Spinal cord (tissue), 10 donors: ENCODE measurements around the gene DRD4. TPM values are rescaled to one million over a fixed set of nuclear protein-coding genes. Genes with fewer than 3 reads are reported as not detected.

Experiments
- DNase-seq, 6 donors: peaks; one replicate each; pipeline versions ENCODE4 v3.0.0 to v3.0.0-alpha.2; 2013 to 2015; ENCODE audit warnings: low spot score in 6 of 6, low read depth in 4 of 6
- H3K27ac ChIP-seq: one replicate; pipeline ENCODE4 v1.5.1; 2013; ENCODE audit warnings: low read depth, low read length, control low read depth
- H3K27me3 ChIP-seq: one replicate; pipeline ENCODE4 v1.6.1; 2013; ENCODE audit warnings: low read length; ENCODE audit not compliant: control insufficient read depth, insufficient read depth
- H3K36me3 ChIP-seq: one replicate; pipeline ENCODE4 v1.6.1; 2013; ENCODE audit warnings: low read length; ENCODE audit not compliant: control insufficient read depth, insufficient read depth
- H3K4me1 ChIP-seq: one replicate; pipeline ENCODE4 v1.6.1; 2013; ENCODE audit warnings: low read length; ENCODE audit not compliant: control insufficient read depth, insufficient read depth
- H3K4me3 ChIP-seq: one replicate; pipeline ENCODE4 v1.5.1; 2013; ENCODE audit warnings: low read depth, low read length, control low read depth
- H3K9me3 ChIP-seq: one replicate; pipeline ENCODE4 v1.6.1; 2013; ENCODE audit warnings: low read length; ENCODE audit not compliant: control insufficient read depth, insufficient read depth
- WGBS: methylation state at CpG from one replicate; pipeline ENCODE4 v1.1.5; 2013; ENCODE audit warnings: missing lambda C conversion rate; ENCODE audit not compliant: insufficient coverage; 5-methylcytosine and 5-hydroxymethylcytosine counted together
- polyA plus RNA-seq, 2 donors: library from polyadenylated mRNA; unstranded; fragments of 120-200 nt; gene quantifications; one replicate each; pipeline ENCODE4 v1.2.1, GENCODE V29; 2013; ENCODE audit not compliant: insufficient read length in 2 of 2
- total RNA-seq, 2 donors: library from RNA; depleted of rRNA in 1 of 2; stranded (reverse); fragments of 120-200 nt in 1 of 2; fragments of >200 nt in 1 of 2; gene quantifications; one replicate each; pipeline versions ENCODE4 v1.2.3 to v1.2.4, GENCODE V29; 2013 to 2014
- donor health status: healthy.

Gene DRD4
- total and polyA plus RNA-seq, 4 donors, result 0.72 to 5.6 (median 5.4) TPM; not detected in 1

DNA sequence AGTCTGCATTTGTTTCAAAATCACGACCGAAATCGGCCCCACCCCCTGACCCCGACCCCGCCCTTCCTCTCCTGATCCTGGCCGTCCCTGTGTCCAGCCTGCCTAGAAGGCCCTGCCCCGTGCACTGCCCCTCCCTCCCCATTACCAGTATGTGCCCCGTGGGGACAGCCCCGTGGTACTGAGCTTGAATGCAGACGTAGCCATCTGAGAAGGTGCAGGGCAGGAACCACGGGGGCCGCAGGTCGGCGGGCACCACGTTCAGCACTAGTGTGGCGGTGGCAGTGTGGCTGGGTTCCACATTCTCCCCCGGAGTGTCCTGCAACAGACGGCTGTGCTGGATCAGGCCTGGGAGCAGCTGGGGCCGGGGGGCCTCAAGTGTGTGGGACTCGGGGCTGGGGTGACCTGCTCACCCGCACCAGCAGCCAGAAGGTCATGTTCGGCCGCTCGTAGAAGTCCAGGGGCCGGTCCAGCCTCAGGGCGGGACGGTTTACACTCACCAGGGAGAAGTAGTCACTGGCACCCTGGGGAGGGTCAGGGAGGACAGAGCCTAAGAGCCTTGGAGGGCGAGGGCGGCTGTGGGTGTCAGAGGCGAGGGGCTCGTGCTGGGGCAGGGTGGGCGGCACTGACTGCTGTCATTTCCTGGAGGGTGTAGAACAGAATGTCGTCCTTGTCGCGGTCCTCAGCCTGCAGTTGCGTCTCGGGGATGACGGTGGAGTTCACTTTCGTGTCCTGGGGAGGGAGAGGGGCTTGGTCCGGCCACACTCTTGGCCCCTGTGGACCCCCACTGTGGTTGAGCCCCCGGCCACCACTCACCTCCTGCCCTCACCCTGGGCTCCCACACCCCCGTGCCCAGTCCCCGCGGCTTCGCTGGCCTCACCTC, 15.9 kb upstream of the DRD4 start:
- WGBS, result 78% methylated on average over 42 of the region's 45 CpGs
- Histone ChIP-seq H3K36me3 (peaks cover 88% of the 10 kb centered on the region), H3K4me3 (no peak overlapping the region), H3K9me3 (no peaks in the 10 kb centered on the region), H3K27me3 (peaks cover 24% of the 10 kb centered on the region), H3K4me1 (peaks cover 11% of the 10 kb centered on the region), H3K27ac (no peak overlapping the region)
- DNase-seq, result no peak

DNA sequence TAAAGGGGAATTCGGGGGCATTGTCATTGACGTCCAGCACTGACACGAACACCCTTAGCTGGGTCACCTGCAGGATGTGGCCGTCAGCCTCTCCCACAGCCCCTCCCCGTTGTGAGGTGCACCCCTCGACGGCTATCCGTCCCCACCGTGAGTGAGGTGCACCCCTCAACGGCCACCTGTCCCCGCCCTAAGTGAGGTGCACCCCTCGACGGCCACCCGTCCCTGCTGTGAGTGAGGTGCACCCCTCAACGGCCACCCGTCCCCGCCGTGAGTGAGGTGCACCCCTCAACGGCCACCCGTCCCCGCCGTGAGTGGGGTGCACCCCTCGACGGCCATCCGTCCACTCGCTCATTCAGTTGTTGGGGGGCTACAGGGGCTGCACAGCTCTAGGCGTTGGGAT, 15.2 kb upstream of the DRD4 start:
- Histone ChIP-seq H3K36me3 (peaks cover 82% of the 10 kb centered on the region), H3K9me3 (no peaks in the 10 kb centered on the region), H3K27ac (no peak overlapping the region), H3K27me3 (peaks cover 30% of the 10 kb centered on the region), H3K4me1 (peaks cover 4% of the 10 kb centered on the region), H3K4me3 (no peak overlapping the region)
- WGBS, result 86% methylated on average over 20 of the region's 27 CpGs
- no peak for DNase-seq

DNA sequence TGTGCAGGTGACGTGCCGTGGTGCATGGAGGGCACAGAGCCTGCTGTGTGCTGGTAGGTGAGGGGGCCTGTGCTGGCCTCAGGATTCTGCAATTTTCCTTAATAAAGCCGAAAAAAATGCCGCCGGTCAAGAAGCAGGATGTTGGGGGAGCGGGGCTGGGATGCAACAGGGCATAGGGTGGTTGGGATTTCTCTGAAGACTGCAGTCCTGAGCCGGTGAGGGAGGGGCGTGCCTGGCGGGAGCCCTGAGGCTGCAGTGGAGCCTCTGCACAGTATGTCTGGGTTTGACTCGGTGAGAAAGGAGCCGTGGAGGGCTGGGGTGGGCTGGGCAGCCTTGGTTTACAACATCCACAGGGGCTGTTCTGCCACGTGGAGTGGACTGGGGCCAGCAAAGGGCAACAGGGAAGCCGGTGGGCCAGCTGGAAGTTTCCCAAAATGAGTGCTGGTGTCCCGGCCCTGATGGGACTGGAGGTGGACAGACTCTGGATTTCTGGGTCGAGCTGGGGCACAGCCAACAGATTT, 13.7 kb upstream of the DRD4 start:
- DNase-seq, result no peak
- H3K27ac ChIP-seq, result no peak overlapping the region
- peaks cover 72% of the 10 kb centered on the region for H3K36me3 ChIP-seq
- peaks cover 3% of the 10 kb centered on the region for H3K4me1 ChIP-seq
- 75% methylated on average over 15 of the region's 15 CpGs for WGBS
- no peaks in the 10 kb centered on the region for H3K9me3 ChIP-seq
- H3K4me3 ChIP-seq, result no peak overlapping the region
- H3K27me3 ChIP-seq, result peaks cover 41% of the 10 kb centered on the region

DNA sequence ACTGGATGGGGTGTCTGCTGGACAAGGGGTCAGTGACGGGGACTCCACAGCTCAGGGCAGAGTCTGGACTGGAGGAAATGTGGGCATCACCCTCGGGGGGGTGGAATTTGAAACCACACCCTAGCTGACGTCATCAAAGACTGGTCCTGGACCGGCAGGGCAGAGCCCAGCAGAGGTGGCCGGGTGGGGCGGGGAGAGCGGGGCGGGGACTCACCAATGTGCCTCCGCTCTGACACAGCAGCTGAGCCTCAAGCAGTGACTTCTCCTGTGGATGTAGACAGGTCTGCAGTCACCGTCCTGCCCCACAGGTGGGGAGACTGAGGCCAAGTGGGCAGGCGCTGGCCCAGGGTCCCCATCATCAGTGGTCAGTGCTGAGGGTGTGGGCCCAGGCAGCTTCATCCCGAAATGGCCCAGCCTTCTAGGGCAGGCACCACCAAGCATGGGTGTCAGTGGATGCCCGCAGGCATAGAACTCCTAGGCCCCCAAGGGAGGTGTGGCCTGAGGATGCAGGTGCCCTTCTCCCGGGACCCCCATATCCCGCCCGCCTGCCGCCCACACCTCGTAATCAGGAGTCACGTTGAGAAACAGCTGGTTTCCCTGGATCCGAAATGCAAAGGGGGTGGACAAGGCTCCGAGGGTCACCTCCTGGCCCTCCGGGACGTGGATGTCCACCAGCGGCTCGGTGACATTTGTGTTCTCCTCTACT, 12.9 kb upstream of the DRD4 start:
- Histone ChIP-seq H3K4me1 (peaks cover 3% of the 10 kb centered on the region), H3K27me3 (peaks cover 43% of the 10 kb centered on the region), H3K36me3 (peaks cover 65% of the 10 kb centered on the region), H3K4me3 (no peak overlapping the region), H3K27ac (no peak overlapping the region), H3K9me3 (no peaks in the 10 kb centered on the region)
- WGBS, result 84% methylated on average over 22 of the region's 25 CpGs
- no peak for DNase-seq

DNA sequence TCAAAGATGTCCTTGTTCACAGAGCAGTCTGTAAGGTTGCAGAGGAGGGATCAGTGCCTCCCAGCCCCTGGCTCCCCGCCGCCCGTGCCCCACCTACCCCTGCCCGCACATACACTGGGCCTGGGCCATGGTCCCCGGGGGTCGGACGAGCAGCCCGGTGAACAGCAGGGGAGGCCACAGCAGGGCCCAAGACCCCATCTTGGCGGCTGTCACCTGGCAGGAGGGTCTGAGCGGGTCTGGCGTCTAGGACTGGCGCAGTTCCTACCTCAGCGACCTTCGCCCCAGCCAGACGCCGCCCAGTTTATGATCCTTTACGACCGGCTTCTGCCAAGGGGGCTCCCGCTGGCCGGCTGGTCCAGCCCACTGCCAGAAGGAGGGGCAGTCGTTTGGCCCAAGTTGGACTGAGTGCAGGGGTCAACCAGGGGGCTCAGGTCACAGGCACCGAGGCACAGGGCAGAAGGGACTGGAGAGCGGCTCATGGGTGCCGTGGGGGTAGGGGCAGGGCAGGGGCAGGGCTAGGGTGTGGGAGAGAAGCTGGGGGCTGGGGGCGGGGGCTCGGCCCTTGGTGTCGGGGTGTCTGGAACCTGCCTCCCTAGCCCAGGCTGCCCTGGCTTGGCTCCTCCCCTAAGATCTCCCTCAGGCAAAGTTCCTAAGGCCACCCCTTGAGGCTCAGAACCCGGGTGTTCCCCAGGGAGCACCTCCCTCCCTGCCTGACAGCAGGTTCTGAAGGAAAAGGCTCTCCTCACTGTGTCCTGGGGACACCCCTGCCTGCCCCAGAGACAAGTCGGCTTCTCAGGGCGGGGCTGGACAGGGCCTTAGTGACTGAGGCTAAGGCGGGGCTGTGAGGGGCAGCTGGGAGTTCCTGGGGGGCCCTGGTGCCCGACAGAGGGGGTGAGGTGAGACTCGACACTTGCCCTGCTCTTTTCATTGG, 12.1 kb upstream of the DRD4 start, which contains the start of gene CDHR5:
Gene CDHR5, minus strand, starts transcription at position 251 of the 931 bp plus-strand sequence. Its CDS starts 53 bp downstream, at position 198.
- peaks cover 43% of the 10 kb centered on the region for H3K27me3 ChIP-seq

DNA sequence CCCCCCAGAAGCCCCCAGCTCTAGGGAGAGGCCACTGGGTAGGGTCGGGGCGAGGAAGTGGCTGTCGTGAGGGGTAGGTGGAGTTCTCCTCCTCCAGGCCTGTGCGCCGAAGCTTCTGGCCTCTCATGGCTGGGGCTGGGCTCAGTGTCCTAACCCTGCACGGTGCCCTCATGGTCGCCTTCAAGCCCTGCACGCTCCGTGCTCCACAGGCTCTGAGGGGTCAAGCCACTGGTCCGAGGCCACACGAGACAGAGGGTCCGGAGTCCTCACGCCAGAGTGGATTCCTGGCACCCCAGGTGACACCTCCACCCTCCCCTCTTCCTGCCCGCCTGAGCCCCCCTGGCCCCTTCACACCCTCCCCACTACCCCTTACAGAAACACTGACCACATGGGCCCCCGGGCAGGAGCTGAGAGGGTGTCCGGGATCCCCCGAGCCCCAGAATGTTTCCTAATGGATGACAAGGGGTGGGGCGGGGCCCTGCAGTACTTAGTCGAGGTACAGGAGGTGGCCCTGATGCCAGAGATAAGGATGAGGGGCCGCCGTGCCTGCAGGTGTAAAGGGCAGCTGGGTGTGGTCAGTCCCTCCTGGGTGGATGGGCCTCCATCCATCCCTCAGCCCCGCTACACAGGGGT, 11.3 kb upstream of the DRD4 start:
- no peak for DNase-seq
- Histone ChIP-seq H3K4me1 (peaks cover 3% of the 10 kb centered on the region), H3K27ac (no peak overlapping the region), H3K4me3 (no peak overlapping the region), H3K9me3 (no peaks in the 10 kb centered on the region), H3K36me3 (peaks cover 49% of the 10 kb centered on the region), H3K27me3 (peaks cover 43% of the 10 kb centered on the region)
- 73% methylated on average over 19 of the region's 22 CpGs for WGBS

More for the DNA sequence above, 12.1 kb upstream of the DRD4 start, which contains the start of gene CDHR5:
- H3K4me1 ChIP-seq, result peaks cover 3% of the 10 kb centered on the region
- no peaks in the 10 kb centered on the region for H3K9me3 ChIP-seq
- 52% methylated on average over 33 of the region's 33 CpGs for WGBS
- H3K36me3 ChIP-seq, result peaks cover 56% of the 10 kb centered on the region
- no peak within 1 kb of the TSS for H3K4me3 ChIP-seq
- H3K27ac ChIP-seq, result no peak within 1 kb of the TSS
- DNase-seq, result no peak

DNA sequence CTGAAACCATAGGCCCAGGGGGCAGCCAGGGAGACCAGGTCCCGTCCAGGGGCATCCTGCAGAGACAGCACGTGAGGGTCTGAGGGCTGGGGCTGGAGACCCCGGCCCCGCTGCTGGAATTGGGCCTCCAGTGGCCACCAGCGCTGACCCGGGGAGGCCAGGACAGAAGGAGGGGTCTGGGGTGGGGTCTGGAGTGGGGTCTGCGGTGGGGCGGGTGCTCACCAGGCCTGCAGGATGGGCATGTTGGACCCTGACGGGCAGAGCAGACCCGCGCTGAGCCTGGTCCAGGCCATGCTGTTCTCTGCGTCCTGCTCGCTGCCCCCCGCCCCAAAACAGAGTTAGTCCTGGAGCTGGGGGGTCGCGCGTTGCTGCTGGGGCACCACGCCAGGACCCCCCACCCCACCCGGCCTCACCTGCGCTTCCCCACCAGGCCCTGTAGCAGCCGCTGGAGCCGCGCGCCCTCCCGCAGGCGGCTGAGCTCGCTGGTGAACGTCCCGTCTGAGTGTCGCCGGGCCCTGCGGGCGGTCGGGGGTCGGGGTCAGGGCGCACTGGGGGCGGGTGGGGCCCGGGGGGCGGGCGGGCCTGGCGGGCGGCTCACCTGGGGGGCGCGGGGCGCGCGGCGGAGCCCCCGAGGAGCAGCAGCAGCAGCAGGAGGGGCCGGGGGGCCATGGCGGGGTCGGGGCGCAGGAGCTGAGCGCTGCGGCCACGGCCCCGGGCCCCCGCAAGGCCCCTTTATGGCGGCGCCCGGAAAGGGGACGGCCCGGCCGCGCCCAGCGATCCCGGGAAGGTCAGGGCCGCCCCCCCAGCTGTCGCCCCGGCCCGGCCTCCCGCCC, 10.4 kb upstream of the DRD4 start, which contains the start of gene SCT:
Gene SCT, minus strand, starts transcription at position 707 of the 833 bp plus-strand sequence. Its CDS starts 38 bp downstream, at position 669.
- Histone ChIP-seq H3K27ac (no peak within 1 kb of the TSS), H3K4me3 (no peak within 1 kb of the TSS), H3K27me3 (peaks cover 43% of the 10 kb centered on the region)

DNA sequence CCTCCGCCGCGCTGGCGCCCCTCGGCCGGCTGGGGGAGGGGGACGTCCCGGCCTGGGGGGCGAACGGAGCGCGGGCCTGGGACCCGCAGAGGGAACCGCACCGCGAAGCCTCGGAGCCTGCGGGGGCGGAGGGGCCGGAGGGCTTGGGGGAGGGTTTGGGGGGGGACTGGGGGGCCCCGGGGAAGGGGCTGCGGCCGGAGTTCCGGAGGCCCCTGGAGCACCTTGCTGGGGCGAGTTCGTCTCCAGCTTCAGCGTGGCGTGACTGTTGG, 9.8 kb upstream of the DRD4 start:
- Histone ChIP-seq H3K27me3 (peaks cover 43% of the 10 kb centered on the region), H3K27ac (no peak overlapping the region), H3K4me3 (no peak overlapping the region), H3K9me3 (no peaks in the 10 kb centered on the region), H3K4me1 (no peaks in the 10 kb centered on the region), H3K36me3 (peaks cover 38% of the 10 kb centered on the region)
- 27% methylated on average over 12 of the region's 28 CpGs for WGBS
- DNase-seq, result no peak

More for the DNA sequence above, 10.4 kb upstream of the DRD4 start, which contains the start of gene SCT:
- H3K9me3 ChIP-seq, result no peaks in the 10 kb centered on the region
- 7% methylated on average over 56 of the region's 72 CpGs for WGBS
- DNase-seq, result no peak
- H3K4me1 ChIP-seq, result no peaks in the 10 kb centered on the region
- peaks cover 41% of the 10 kb centered on the region for H3K36me3 ChIP-seq
